Endodermal cell (in vitro differentiated cells): ENCODE data around the gene SLIT3. TPM values are rescaled to one million over a fixed set of nuclear protein-coding genes. Genes with fewer than 3 reads are reported as not detected.
"Not testable (repeated sequence)": the region's sequence is repeated elsewhere in the genome, so short reads cannot be mapped to it uniquely, and the experiment has no call there.

Source experiments
- DNase-seq: peaks from one replicate; pipeline ENCODE4 v3.0.0-alpha.2; 2017
- H3K27ac ChIP-seq: 2 replicates; pipeline ENCODE4 v1.5.1; 2013; ENCODE audit warnings: mild to moderate bottlenecking, low read depth, low read length, moderate library complexity
- H3K27me3 ChIP-seq: 2 replicates; pipeline ENCODE4 v1.6.1; 2013; ENCODE audit warnings: mild to moderate bottlenecking, low read length, moderate library complexity; ENCODE audit not compliant: insufficient read depth, control insufficient read depth, poor library complexity, severe bottlenecking
- H3K36me3 ChIP-seq: 2 replicates; pipeline ENCODE4 v1.7.0; 2013; ENCODE audit warnings: mild to moderate bottlenecking, low read length, moderate library complexity; ENCODE audit not compliant: control insufficient read depth, insufficient read depth
- H3K4me1 ChIP-seq: one replicate; pipeline ENCODE4 v1.7.0; 2013; ENCODE audit warnings: low read length; ENCODE audit not compliant: control insufficient read depth, insufficient read depth
- H3K4me3 ChIP-seq: 2 replicates; pipeline ENCODE4 v1.5.1; 2013; ENCODE audit warnings: mild to moderate bottlenecking, low read length, moderate library complexity
- H3K9ac ChIP-seq: 2 replicates; pipeline ENCODE4 v1.6.1; 2013; ENCODE audit warnings: mild to moderate bottlenecking, low read length, moderate library complexity; ENCODE audit not compliant: poor library complexity, severe bottlenecking; ENCODE audit errors: extremely low read depth
- H3K9me3 ChIP-seq: 2 replicates; pipeline ENCODE4 v1.6.1; 2013; ENCODE audit warnings: mild to moderate bottlenecking, low read length, moderate library complexity; ENCODE audit not compliant: control insufficient read depth
- H3K27ac Mint-ChIP-seq: 2 replicates; pipeline ENCODE4 v1.8.0; 2020; ENCODE audit warnings: mixed read lengths
- H3K27me3 Mint-ChIP-seq: 2 replicates; pipeline ENCODE4 v1.8.0; 2021; ENCODE audit warnings: mild to moderate bottlenecking, mixed read lengths; ENCODE audit not compliant: insufficient read depth
- H3K36me3 Mint-ChIP-seq: 2 replicates; pipeline ENCODE4 v1.8.0; 2020; ENCODE audit warnings: low read depth, mixed read lengths
- H3K4me1 Mint-ChIP-seq: 2 replicates; pipeline ENCODE4 v1.8.0; 2020; ENCODE audit warnings: mixed read lengths
- H3K4me3 Mint-ChIP-seq: 2 replicates; pipeline ENCODE4 v1.8.0; 2020; ENCODE audit warnings: mild to moderate bottlenecking, moderate library complexity, mixed read lengths
- H3K9me3 Mint-ChIP-seq: 2 replicates; pipeline ENCODE4 v1.8.0; 2020; ENCODE audit warnings: mild to moderate bottlenecking, mixed read lengths
- WGBS, 2 experiments: methylation state at CpG; one replicate each; pipeline versions ENCODE4 v1.1.5 to v1.1.7; 2013; ENCODE audit warnings: missing lambda C conversion rate in 2 of 2, mixed read lengths in 1 of 2; ENCODE audit not compliant: insufficient coverage in 1 of 2, insufficient read length in 1 of 2; 5-methylcytosine and 5-hydroxymethylcytosine counted together
- total RNA-seq, 2 donors: library from RNA; stranded (reverse); fragmentation: NEBNext Ultra II Directional in 1 of 2; extraction: Animal tissue kit (Norgen Biotek cat#: 25700) in 1 of 2; gene quantifications; 2 replicates in 1 of 2; 3 replicates in 1 of 2; pipeline ENCODE4 v1.2.1, GENCODE V29; 2021
- TF ChIP-seq, protein P1 (sequence below): fragments of 200-600 bp; sonication (generic); conservative IDR thresholded peaks from 2 replicates; pipeline ENCODE4 v1.5.0; 2021; ENCODE audit warnings: antibody characterized with exemption, mild to moderate bottlenecking

The SLIT3 gene
- total RNA-seq, 2 donors from 2014 or later, result 2.5 to 3.4 TPM

DNA sequence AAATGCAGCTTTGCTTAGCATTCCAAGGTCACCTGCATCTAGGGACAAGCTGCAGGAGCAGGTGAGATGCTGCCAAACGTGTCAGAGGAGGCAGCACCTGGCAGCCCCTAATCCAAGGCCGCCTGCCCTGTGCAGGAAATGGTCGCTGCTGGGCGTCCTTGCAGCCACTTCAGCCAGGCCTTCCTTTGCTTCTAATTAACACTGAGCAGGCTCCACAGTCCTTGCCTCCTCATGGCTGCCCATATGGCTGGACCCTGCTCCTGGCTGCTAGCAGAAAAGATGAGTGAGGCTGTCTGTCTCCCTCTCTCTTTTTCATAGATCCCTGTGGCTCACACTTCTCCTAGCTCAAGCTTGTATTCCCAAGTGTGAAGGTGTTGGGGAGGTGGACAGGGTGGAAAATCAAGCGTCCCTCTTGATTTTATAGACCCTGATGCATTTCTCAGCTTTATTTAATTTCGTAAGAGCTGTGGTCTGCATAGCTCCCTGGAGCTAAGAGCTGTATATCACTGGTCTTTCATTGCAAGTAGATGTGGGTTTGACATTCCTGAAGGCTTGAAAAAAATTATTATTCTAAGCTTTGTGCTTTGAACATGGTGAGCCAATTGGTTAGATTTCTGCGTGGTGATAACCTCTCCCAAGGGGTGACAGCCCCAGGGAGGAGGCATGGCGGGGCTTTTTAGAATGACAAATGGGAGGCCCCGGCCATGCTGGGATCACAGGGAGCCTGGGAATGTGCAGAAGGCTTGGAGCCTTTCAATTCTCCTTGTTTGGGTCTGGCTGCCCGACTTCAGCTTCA, 193.8 kb downstream of the SLIT3 start:
- H3K4me3 Mint-ChIP-seq, result no peak overlapping the region

DNA sequence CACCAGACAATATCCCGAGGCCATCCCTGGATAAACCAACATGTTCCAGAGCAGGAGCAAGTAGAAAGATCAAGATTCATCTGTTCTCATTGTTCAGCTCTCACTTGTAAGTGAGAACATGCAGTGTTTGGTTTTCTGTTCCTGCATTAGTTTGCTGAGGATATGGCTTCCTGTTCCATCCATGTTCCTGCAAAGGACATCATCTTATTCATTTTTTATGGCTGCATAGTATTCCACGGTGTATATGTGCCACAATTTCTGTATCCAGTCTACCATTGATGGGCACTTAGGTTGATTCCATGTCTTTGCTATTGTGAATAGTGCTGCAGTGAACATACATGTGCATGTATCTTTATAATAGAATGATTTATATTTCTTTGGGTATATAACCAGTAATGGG, 195.4 kb downstream of the SLIT3 start:
- not testable (repeated sequence) for H3K27me3 ChIP-seq, H3K4me3 ChIP-seq, H3K27ac ChIP-seq, H3K4me1 ChIP-seq, H3K9ac ChIP-seq, H3K36me3 Mint-ChIP-seq, DNase-seq, H3K27ac Mint-ChIP-seq, H3K9me3 Mint-ChIP-seq, H3K4me3 Mint-ChIP-seq, H3K9me3 ChIP-seq, H3K36me3 ChIP-seq
- peaks cover 34% of the 10 kb centered on the region for H3K27me3 Mint-ChIP-seq
- WGBS, 2 experiments, result 85 to 92% methylated on average over 2 of the region's 2 CpGs
- H3K4me1 Mint-ChIP-seq, result peaks cover 12% of the 10 kb centered on the region

More for the DNA sequence above, 193.8 kb downstream of the SLIT3 start:
- WGBS, 2 experiments, result 72 to 83% methylated on average over 6 to 10 of the region's 10 CpGs
- Histone ChIP-seq H3K36me3 (no peaks in the 10 kb centered on the region), H3K27ac (no peak overlapping the region), H3K9me3 (no peaks in the 10 kb centered on the region), H3K27me3 (no peaks in the 10 kb centered on the region), H3K9ac (no peak overlapping the region), H3K4me3 (no peak overlapping the region), H3K4me1 (no peaks in the 10 kb centered on the region)
- H3K27ac Mint-ChIP-seq, result no peak overlapping the region
- TF ChIP-seq, protein P1, sequence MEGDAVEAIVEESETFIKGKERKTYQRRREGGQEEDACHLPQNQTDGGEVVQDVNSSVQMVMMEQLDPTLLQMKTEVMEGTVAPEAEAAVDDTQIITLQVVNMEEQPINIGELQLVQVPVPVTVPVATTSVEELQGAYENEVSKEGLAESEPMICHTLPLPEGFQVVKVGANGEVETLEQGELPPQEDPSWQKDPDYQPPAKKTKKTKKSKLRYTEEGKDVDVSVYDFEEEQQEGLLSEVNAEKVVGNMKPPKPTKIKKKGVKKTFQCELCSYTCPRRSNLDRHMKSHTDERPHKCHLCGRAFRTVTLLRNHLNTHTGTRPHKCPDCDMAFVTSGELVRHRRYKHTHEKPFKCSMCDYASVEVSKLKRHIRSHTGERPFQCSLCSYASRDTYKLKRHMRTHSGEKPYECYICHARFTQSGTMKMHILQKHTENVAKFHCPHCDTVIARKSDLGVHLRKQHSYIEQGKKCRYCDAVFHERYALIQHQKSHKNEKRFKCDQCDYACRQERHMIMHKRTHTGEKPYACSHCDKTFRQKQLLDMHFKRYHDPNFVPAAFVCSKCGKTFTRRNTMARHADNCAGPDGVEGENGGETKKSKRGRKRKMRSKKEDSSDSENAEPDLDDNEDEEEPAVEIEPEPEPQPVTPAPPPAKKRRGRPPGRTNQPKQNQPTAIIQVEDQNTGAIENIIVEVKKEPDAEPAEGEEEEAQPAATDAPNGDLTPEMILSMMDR, result no peak
- no peaks in the 10 kb centered on the region for H3K36me3 Mint-ChIP-seq
- H3K9me3 Mint-ChIP-seq, result peaks cover 14% of the 10 kb centered on the region
- DNase-seq, result peak; percentile 63
- peaks cover 32% of the 10 kb centered on the region for H3K27me3 Mint-ChIP-seq
- no peaks in the 10 kb centered on the region for H3K4me1 Mint-ChIP-seq

DNA sequence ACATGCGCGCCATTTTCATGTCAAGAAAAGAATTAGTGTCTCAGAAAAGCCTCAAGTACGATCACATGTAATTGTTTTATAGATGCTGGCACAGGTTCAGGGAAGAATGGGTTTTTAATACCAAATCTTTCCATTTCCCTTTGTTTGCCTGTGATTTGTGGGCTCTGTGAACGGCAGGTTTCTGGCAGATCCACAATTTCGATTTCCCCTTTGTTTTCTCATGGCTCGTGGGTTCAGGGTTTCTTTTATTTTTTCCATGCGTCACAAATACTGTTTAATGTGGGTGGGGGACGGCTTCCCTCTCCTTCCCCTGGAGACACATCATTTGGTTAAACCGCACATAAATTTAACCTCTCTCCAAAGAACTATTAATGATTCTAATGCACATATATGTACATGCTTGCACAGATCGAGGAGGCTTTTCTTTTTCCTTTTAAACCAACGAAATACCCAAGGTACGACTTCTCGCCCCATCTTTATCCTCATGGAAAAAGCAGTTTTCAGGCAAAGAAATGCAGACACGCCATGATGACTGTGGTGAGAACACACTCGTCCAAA, 195.9 kb downstream of the SLIT3 start:
- Mint-ChIP-seq H3K27ac (no peak overlapping the region), H3K27me3 (peaks cover 35% of the 10 kb centered on the region), H3K4me1 (peaks cover 15% of the 10 kb centered on the region), H3K4me3 (no peak overlapping the region), H3K36me3 (no peaks in the 10 kb centered on the region), H3K9me3 (peaks cover 8% of the 10 kb centered on the region)
- no peak overlapping the region for H3K4me3 ChIP-seq
- H3K36me3 ChIP-seq, result no peaks in the 10 kb centered on the region
- no peak for DNase-seq
- H3K27ac ChIP-seq, result no peak overlapping the region
- H3K9ac ChIP-seq, result no peak overlapping the region
- H3K9me3 ChIP-seq, result no peaks in the 10 kb centered on the region
- TF ChIP-seq, protein P1, result no peak
- H3K4me1 ChIP-seq, result peaks cover 6% of the 10 kb centered on the region
- H3K27me3 ChIP-seq, result no peaks in the 10 kb centered on the region
- 87 to 94% methylated on average over 8 to 15 of the region's 15 CpGs for WGBS, 2 experiments
